HG02610 (cell line): ENCODE measurements around the gene CLDN17.

Source experiments
- ATAC-seq: cut with Tn5 transposase; IDR thresholded peaks from one replicate; pipeline ENCODE4 v1.9.1; 2021; ENCODE audit warnings: mild to moderate bottlenecking, moderate library complexity; ENCODE audit not compliant: unreplicated experiment

CLDN17 gene

DNA sequence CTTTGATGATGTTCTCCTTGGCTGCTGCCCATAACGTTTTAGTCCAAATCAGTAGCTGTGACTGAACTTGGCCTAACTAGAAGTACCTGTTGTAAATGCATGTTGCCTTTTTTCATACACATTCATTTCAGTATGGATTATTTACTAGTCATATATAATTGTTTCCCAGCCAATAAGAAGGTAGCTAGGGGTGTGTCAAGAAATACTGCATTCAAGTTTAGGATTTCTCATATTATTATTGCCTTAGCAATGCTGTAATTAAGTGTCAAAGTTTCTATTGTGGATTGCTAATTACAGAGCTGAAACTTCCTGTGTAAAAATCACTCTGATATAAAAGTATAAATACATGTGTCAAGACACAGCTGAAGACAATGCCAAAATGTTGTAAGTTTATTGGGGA, at the start of gene CLDN17:
TSS of gene CLDN17 (minus strand) at position 101 of the 400 bp plus-strand sequence. CDS start 188 bp downstream, outside the sequence.
- ATAC-seq: no peak

GRCh38 chr21:30216041-30216723, 49.6 kb upstream of the CLDN17 start, which contains the start of gene CLDN8:
CLDN8 (minus strand) TSS chr21:30216097; CDS start chr21:30215925, 172 bp downstream.
- ATAC-seq: no peak

GRCh38 chr21:30211071-30211470, 44.5 kb upstream of the CLDN17 start:
- no peak for ATAC-seq

DNA sequence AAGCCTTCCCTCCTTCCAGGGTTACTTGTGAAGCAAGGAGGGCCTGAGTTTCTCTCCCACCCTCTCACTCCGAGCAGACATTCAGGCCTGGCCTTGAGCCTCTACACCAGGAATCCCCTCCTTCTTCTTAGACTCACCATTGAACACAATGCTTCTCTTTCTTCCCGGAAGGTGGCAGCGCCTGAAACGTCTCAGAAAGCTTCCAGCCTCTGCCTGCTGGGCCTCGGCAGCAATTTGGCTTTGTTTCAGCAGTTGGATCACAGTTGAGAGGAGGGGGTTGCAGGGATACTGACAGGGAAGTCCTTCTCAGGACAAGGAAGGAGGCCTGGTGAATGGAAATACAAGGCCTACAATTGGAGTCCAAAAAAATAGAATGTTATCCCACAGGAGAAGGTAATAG, 43.0 kb upstream of the CLDN17 start:
- no peak for ATAC-seq

DNA sequence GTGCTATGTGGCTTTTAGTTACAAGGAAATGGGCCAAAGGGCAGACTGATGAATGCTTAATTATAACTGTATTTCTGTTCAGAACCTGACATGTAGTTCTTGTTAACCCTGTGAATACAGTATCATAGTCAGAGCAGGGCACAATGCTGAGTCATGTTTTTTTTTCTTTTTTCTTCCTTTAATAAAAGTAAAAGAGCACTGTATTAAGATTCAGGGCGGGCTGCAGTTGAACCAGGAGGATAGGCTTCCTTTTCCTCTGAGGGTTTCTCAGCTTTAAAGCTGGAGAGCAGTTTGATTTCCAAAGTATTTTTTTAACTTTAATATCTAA, 40.6 kb upstream of the CLDN17 start:
- no peak for ATAC-seq

- no peak for ATAC-seq
Observed at GRCh38 chr21:30206551-30207251, 40.1 kb upstream of the CLDN17 start.

DNA sequence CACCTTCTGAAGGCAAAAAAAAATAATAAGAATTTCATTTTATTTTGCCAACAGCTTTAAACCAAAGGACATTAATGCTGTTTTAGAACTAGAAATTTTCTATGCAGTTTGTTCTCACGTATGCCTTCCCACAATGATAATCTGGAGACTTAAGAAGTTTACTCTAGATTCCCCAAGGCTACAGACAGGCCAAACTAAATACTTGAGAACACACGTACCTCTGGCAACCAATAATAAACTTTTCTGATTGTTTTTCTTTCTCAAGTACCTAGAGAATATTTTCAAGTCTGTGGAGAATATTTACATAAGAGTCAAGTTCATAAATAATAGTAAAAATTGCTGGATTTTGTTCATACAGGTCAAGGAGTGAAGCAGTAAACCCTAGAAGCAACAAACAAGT, 33.4 kb upstream of the CLDN17 start:
- ATAC-seq: no peak

DNA sequence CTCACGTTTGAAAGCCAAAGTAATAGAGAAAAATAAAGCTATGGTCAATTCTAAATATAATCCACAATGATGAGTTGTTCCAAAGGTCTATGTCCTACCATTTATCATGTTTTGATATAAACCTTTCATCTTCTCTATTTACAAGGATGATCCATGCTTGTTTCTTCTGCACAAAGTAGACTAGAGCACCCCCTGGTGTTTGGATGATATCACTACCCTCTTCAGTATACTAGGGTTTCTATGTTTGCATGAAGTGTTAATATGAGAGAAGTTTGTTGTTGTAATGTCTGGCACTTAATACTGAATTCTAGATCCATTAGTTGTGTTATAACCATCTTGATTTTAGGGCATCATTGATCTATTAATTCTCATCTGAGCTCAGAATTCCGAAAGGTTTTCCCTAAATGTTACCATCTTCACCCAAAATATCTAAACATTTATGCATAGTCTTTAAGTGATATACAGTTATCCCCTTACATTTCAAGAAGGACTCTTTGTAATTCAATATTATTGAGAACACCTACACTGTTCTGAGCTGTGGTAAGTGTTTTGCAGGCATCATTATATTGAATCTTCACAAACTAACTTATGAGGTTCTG, 28.2 kb upstream of the CLDN17 start:
- ATAC-seq: peak; percentile 64

GRCh38 chr21:30193201-30193600, 26.6 kb upstream of the CLDN17 start:
- no peak for ATAC-seq

DNA sequence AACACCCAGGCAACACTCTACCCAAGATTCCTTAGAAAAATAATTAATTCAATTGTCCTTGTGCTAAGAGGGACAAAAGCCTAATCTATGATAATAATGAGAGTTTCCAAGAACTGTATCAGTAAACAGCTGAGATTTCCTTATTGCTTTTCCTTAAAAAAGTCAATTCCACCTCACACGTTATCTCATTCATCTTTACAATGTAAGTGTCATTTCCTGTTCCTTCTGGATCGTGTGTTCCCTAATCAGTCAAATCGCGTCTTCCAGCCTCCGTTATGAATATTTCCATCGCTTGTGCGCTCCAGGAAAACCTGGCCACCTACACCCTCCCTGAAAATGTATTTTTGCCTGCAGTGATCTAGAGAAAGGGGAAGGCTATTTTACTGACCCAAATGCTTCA, 23.9 kb upstream of the CLDN17 start:
- ATAC-seq: no peak

- no peak for ATAC-seq
Observed at GRCh38 chr21:30189773-30190172, 23.2 kb upstream of the CLDN17 start.

DNA sequence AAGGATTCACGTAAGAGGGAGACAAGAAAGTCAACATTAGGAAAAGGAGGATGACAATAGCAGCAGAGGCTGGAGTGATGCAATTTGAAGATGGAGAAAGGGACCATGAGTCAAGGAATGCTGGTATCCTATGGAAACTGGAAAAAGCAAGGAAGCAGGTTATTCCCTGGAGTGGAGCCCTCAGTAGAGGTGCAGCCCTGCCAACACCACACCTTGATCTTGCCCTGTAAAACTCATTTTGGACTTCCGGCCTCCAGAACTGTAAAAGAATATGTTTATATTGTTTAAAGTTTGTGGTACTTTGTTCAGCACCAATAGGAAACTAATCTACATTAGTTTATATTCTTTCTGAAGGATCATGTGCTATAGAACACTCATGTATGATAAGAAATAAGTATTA, 19.6 kb upstream of the CLDN17 start:
- ATAC-seq: no peak

DNA sequence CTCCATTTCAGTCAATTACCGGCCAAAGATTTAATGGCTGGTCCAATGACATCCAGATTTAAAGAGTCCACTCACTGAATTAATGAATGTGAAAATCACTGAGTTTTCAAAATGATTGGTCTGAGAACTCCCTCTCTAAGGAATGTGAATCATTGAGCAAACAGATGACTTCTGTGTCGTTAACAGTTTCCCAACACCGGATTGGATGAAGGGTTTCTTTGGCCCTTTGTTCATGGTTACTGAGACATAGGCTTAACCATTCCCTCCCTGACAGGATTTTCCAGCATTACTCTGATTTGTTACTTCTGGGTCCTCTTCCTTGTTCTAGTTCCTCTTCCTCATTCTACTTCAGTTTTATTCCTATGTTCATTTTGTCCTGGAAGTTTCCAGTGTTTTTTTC, 1.5 kb upstream of the CLDN17 start:
- ATAC-seq: no peak

- no peak for ATAC-seq
Observed at GRCh38 chr21:30166171-30166570, 434 bp downstream of the CLDN17 start.

GRCh38 chr21:30164796-30165195, 1.8 kb downstream of the CLDN17 start:
- ATAC-seq: no peak

- no peak for ATAC-seq
Observed at GRCh38 chr21:30153697-30154340, 12.8 kb downstream of the CLDN17 start.

- no peak for ATAC-seq
Observed at GRCh38 chr21:30152792-30153191, 13.8 kb downstream of the CLDN17 start.

- no peak for ATAC-seq
Observed at GRCh38 chr21:30148906-30149305, 17.7 kb downstream of the CLDN17 start.

DNA sequence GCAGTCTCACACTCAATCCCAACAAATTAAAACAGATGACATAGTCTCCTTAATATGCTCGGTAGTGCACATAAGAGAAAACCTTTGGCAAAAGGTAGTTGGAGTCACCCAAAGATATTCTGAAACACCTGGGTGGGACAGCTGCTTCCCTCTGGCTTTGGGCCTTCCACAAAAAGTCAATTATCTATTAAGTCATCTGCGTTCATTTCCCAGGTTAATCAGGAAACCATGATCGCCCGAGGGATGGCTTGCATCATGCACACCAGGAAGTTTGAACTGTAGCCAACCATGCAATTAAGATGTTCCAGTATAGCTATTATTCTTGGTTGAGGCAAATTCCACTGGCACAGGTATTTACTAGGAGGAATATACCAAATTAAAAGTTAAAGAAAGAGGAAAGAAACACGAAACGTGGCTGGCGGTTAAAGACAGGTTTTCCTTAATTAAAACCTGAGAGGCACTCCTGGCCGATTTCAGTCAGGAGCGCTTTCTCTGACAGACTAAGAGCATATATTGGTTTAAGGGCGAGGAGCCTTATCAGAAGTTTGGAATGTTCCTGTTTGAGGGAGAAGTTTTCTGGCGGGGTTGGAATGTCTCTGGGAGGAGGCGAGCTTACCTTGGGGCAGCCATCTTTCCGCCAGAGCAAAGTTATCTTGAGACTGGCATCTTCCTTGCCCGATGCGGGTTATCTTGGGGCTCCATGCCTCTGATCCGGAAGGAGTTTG, 19.9 kb downstream of the CLDN17 start:
- no peak for ATAC-seq

- ATAC-seq: no peak
Observed at GRCh38 chr21:30138483-30138882, 28.1 kb downstream of the CLDN17 start.

DNA sequence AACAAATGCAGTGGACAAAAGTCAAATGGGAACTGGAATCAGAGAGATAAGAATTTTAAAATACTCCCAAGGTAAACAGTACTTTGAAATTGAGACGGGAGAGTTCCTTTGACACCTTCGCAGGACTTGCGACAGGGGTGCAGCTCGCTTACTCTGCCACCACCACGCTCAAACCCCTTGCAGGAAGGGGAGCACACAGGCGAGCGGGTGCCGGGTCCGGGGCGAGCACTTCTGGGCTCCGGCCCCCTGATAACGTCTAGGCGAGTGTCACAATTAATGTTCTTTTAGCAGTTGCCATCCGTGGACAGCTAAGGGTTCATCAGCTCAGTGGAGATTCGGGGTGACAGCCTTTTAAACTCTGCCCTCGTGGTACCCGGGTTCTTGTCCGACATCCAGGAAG, 37.4 kb downstream of the CLDN17 start:
- no peak for ATAC-seq
